Mucosa of descending colon (tissue), 3 donors: ENCODE results near the gene TMEM30B. TPM values are rescaled to one million over a fixed set of nuclear protein-coding genes. Genes with fewer than 3 reads are reported as not detected.
A peak's percentile ranks its signal among the peaks of the same experiment; 100 is the strongest.

ENCODE experiments used
- ATAC-seq: fragments of 200-7000 bp; cut with Tn5 transposase; one replicate; pipeline ENCODE4 v1.9.1; 2020; ENCODE audit warnings: mild to moderate bottlenecking, moderate library complexity
- DNase-seq, 3 donors: peaks; one replicate each; pipeline ENCODE4 v3.0.0-alpha.2; 2020
- H3K36me3 ChIP-seq: fragments of 200-600 bp; one replicate; pipeline ENCODE4 v1.8.0; 2021; ENCODE audit warnings: low read depth, mild to moderate bottlenecking
- H3K4me1 ChIP-seq: fragments of 200-600 bp; one replicate; pipeline ENCODE4 v1.8.0; 2021; ENCODE audit warnings: low read depth, mild to moderate bottlenecking
- H3K4me3 ChIP-seq: fragments of 200-600 bp; one replicate; pipeline ENCODE4 v1.8.0; 2021; ENCODE audit warnings: mild to moderate bottlenecking
- H3K9me3 ChIP-seq: fragments of 200-600 bp; one replicate; pipeline ENCODE4 v1.8.0; 2021; ENCODE audit warnings: mild to moderate bottlenecking
- CTCF ChIP-seq: fragments of 200-600 bp; IDR thresholded peaks from one replicate; pipeline ENCODE4 v1.8.0; 2022; ENCODE audit warnings: antibody characterized with exemption, mild to moderate bottlenecking
- intact Hi-C, 2 donors: fragments of 100-400 bp; cut with DNase I in 1 of 2; cut with micrococcal nuclease in 1 of 2; formaldehyde crosslinking; loops; one replicate each; pipeline versions ENCODE4 v1.11.0 to v1.11.1; 2022; cut with DNase I, micrococcal nuclease
- total RNA-seq, 3 donors: library from RNA; stranded (reverse); fragmentation: NEBNext Ultra II Directional in 2 of 3; extraction: Animal tissue kit (Norgen Biotek cat#: 25700) in 2 of 3; gene quantifications; one replicate each; pipeline versions ENCODE4 v1.2.1 to v1.2.4, GENCODE V29; 2021 to 2023
- donor health status: DM: no; HTN: no; CAD: no; lungs with moderate emphysema.
- donor health status: DM: no; HTN: no; CAD: no.
- donor health status: DM: no; HTN: yes; CAD: no.

The TMEM30B gene
- total RNA-seq, 3 donors from 2014 or later: 26.2 to 83.8 (median 54.1) TPM

- peak in 1 of 3 donors; percentile 50 for DNase-seq
- peak; percentile 17 for ATAC-seq
- no peak for TF ChIP-seq CTCF
- Histone ChIP-seq H3K4me1 (peaks cover 3% of the 10 kb centered on the region), H3K9me3 (no peaks in the 10 kb centered on the region), H3K4me3 (peak overlapping the region; percentile 59), H3K36me3 (no peaks in the 10 kb centered on the region)
- intact Hi-C loops: no loop called here
Measured at GRCh38 chr14:61280092-61280525, 1.0 kb downstream of the TMEM30B start.

GRCh38 chr14:61279082-61279481 is 2.1 kb downstream of the TMEM30B start:
- TF ChIP-seq CTCF: no peak
- DNase-seq (no peak), ATAC-seq (no peak)
- no peak overlapping the region for H3K4me3 ChIP-seq
- no peaks in the 10 kb centered on the region for H3K36me3 ChIP-seq
- no peaks in the 10 kb centered on the region for H3K9me3 ChIP-seq
- intact Hi-C loops: no loop called here
- H3K4me1 ChIP-seq: no peaks in the 10 kb centered on the region

GRCh38 chr14:61277784-61278183 is 3.4 kb downstream of the TMEM30B start:
- DNase-seq (no peak), ATAC-seq (no peak)
- intact Hi-C loops: no loop called here

GRCh38 chr14:61277232-61277631 is 3.9 kb downstream of the TMEM30B start:
- H3K9me3 ChIP-seq: no peaks in the 10 kb centered on the region
- no peak for DNase-seq
- no peak overlapping the region for H3K4me3 ChIP-seq
- TF ChIP-seq CTCF: no peak
- no peak for ATAC-seq
- intact Hi-C loops: no loop called here
- H3K4me1 ChIP-seq: peaks cover 7% of the 10 kb centered on the region
- H3K36me3 ChIP-seq: no peaks in the 10 kb centered on the region

More at GRCh38 chr14:61277784-61278183, 3.4 kb downstream of the TMEM30B start:
- no peak overlapping the region for H3K4me3 ChIP-seq
- H3K9me3 ChIP-seq: no peaks in the 10 kb centered on the region
- no peaks in the 10 kb centered on the region for H3K36me3 ChIP-seq
- TF ChIP-seq CTCF: no peak
- peaks cover 3% of the 10 kb centered on the region for H3K4me1 ChIP-seq

GRCh38 chr14:61271552-61271951 is 9.6 kb downstream of the TMEM30B start:
- Histone ChIP-seq H3K9me3 (no peaks in the 10 kb centered on the region), H3K4me1 (peaks cover 7% of the 10 kb centered on the region), H3K36me3 (no peaks in the 10 kb centered on the region), H3K4me3 (no peak overlapping the region)
- intact Hi-C loops: no loop called here
- ATAC-seq: no peak
- TF ChIP-seq CTCF: no peak
- DNase-seq: no peak

GRCh38 chr14:61270714-61271113 is 10.4 kb downstream of the TMEM30B start:
- Histone ChIP-seq H3K9me3 (no peaks in the 10 kb centered on the region), H3K4me3 (no peak overlapping the region), H3K4me1 (peaks cover 7% of the 10 kb centered on the region), H3K36me3 (no peaks in the 10 kb centered on the region)
- no peak for TF ChIP-seq CTCF
- ATAC-seq: no peak
- DNase-seq: no peak
- intact Hi-C loops: no loop called here
